ENCODE results near the gene RELB.
A peak's percentile ranks its signal among the peaks of the same experiment; 100 is the strongest.

Gene RELB

GRCh38 chr19:45059258-45059965, 58.1 kb downstream of the RELB start:
- peak; percentile 77 for DNase-seq (ENCODE audit: low read depth)

GRCh38 chr19:45061965-45062364, 60.7 kb downstream of the RELB start:
- DNase-seq (ENCODE audit: low read depth): no peak

- DNase-seq (ENCODE audit: low read depth): no peak
Observed at GRCh38 chr19:45063851-45064801, 62.9 kb downstream of the RELB start.

GRCh38 chr19:45066921-45067661, 65.8 kb downstream of the RELB start:
- no peak for DNase-seq (ENCODE audit: low read depth)

GRCh38 chr19:45068041-45068440, 66.8 kb downstream of the RELB start:
- no peak for DNase-seq (ENCODE audit: low read depth)

GRCh38 chr19:45069056-45069455, 67.8 kb downstream of the RELB start:
- DNase-seq (ENCODE audit: low read depth): peak; percentile 65

- DNase-seq (ENCODE audit: low read depth): no peak
Observed at GRCh38 chr19:45070214-45070613, 69.0 kb downstream of the RELB start.

- DNase-seq (ENCODE audit: low read depth): no peak
Observed at GRCh38 chr19:45070861-45071544, 69.7 kb downstream of the RELB start.

- DNase-seq (ENCODE audit: low read depth): no peak
Observed at GRCh38 chr19:45071545-45071938, 70.3 kb downstream of the RELB start.

GRCh38 chr19:45071969-45072790, 70.9 kb downstream of the RELB start:
- no peak for DNase-seq (ENCODE audit: low read depth)

- no peak for DNase-seq (ENCODE audit: low read depth)
Observed at GRCh38 chr19:45074744-45075300, 73.6 kb downstream of the RELB start.

GRCh38 chr19:45075301-45076028, 74.2 kb downstream of the RELB start:
- DNase-seq (ENCODE audit: low read depth): peak; percentile 11

GRCh38 chr19:45076029-45076850, 75.0 kb downstream of the RELB start, which contains the start of gene ZNF296:
Gene ZNF296, minus strand, starts transcription at chr19:45076478. Its CDS starts 105 bp downstream, at chr19:45076373.
- no peak for DNase-seq (ENCODE audit: low read depth)

- no peak for DNase-seq (ENCODE audit: low read depth)
Observed at GRCh38 chr19:45076851-45077730, 75.8 kb downstream of the RELB start.

- DNase-seq (ENCODE audit: low read depth): no peak
Observed at GRCh38 chr19:45078390-45079062, 77.3 kb downstream of the RELB start.

GRCh38 chr19:45079063-45079910, 78.0 kb downstream of the RELB start, which contains the start of gene GEMIN7:
Gene GEMIN7, plus strand, starts transcription at chr19:45079260. Its CDS starts 10,855 bp downstream, at chr19:45090115.
- peak; percentile 58 for DNase-seq (ENCODE audit: low read depth)
